Ovary (tissue), 9 donors: ENCODE data around the gene TRIO. TPM values are rescaled to one million over a fixed set of nuclear protein-coding genes. Genes with fewer than 3 reads are reported as not detected.
A peak's percentile ranks its signal among the peaks of the same experiment; 100 is the strongest.

Experiments used
- DNase-seq, 5 donors: peaks; one replicate each; pipeline ENCODE4 v3.0.0-alpha.2; 2019 to 2020
- H3K27ac ChIP-seq, 2 donors: fragments of 200-600 bp; one replicate each; pipeline versions ENCODE4 v1.5.1 to v1.8.0; 2019 to 2022
- H3K27me3 ChIP-seq: fragments of 200-600 bp; one replicate; pipeline ENCODE4 v1.8.0; 2022
- H3K36me3 ChIP-seq: fragments of 200-600 bp; sonication (generic); one replicate; pipeline ENCODE4 v1.5.1; 2019
- H3K4me1 ChIP-seq: one replicate; pipeline ENCODE4 v1.8.1; 2013; ENCODE audit warnings: mild to moderate bottlenecking, moderate library complexity; ENCODE audit not compliant: insufficient read depth
- H3K4me3 ChIP-seq: fragments of 200-600 bp; sonication (generic); one replicate; pipeline ENCODE4 v1.5.1; 2017
- H3K9me3 ChIP-seq, 2 donors: fragments of 200-600 bp in 1 of 2; sonication (generic) in 1 of 2; one replicate each; pipeline versions ENCODE4 v1.5.1 to v1.8.1; 2013 to 2019; ENCODE audit warnings: mild to moderate bottlenecking in 1 of 2, moderate library complexity in 1 of 2
- EP300 ChIP-seq: sonication (generic); formaldehyde crosslinking; IDR thresholded peaks from one replicate; pipeline ENCODE4 v1.6.1; 2017; ENCODE audit warnings: antibody characterized with exemption
- POLR2A ChIP-seq: fragments of 450-650 bp; IDR thresholded peaks from one replicate; pipeline ENCODE4 v1.6.1; 2017; ENCODE audit warnings: antibody characterized with exemption, mild to moderate bottlenecking, moderate library complexity
- WGBS, 3 donors: extraction: QIAGEN DNeasy Blood & Tissue Kit in 1 of 3; methylation state at CpG; one replicate each; pipeline versions ENCODE4 v1.1.5 to v1.1.7; 2013 to 2017; 5-methylcytosine and 5-hydroxymethylcytosine counted together
- intact Hi-C, 4 donors: fragments of 100-400 bp; cut with DNase I; formaldehyde crosslinking; loops; one replicate each; pipeline versions ENCODE4 v1.11.0 to v1.15.1; 2022 to 2023
- polyA plus RNA-seq, 2 donors: library from polyadenylated mRNA; stranded (reverse); fragments of 200-250 nt in 1 of 2; fragments of 350-450 nt in 1 of 2; fragmentation: Illumina TruSeq in 1 of 2; extraction: RNeasy Lipid Tissue Mini Kit (QIAGEN cat#74804) in 1 of 2; gene quantifications; one replicate each; pipeline ENCODE4 v1.2.3, GENCODE V29; 2013 to 2014
- total RNA-seq, 7 donors: library from RNA; depleted of rRNA in 2 of 7; stranded (reverse); fragments of >200 nt in 2 of 7; fragmentation: NEBNext Ultra II Directional in 3 of 7; extraction: Animal tissue kit (Norgen Biotek cat#: 25700) in 3 of 7; gene quantifications; one replicate each; pipeline versions ENCODE4 v1.1.0 to v1.2.4, GENCODE V29; 2016 to 2023
- TF ChIP-seq, protein P1 (sequence below), 3 donors: fragments of 450-650 bp in 2 of 3; fragments of 200-600 bp in 1 of 3; IDR thresholded peaks; one replicate each; pipeline versions ENCODE4 v1.5.1 to v1.8.0; 2016 to 2022; ENCODE audit warnings: antibody characterized with exemption in 3 of 3, mild to moderate bottlenecking in 1 of 3
- donor health status: DM: no; HTN: no; CAD: no; lungs with moderate emphysema.
- donor health status: DM: no; HTN: no; CAD: no.
- donor health status: Bipolar disorder and iron deficiency.
- donor health status: DM: yes; HTN: yes; CAD: no.
- donor health status: DM: no; HTN: no; CAD: no.
- donor health status: DM: yes; HTN: yes; CAD: no.

The TRIO gene
- total and polyA plus RNA-seq, 9 donors = 58.4 to 268 (median 125) TPM

DNA sequence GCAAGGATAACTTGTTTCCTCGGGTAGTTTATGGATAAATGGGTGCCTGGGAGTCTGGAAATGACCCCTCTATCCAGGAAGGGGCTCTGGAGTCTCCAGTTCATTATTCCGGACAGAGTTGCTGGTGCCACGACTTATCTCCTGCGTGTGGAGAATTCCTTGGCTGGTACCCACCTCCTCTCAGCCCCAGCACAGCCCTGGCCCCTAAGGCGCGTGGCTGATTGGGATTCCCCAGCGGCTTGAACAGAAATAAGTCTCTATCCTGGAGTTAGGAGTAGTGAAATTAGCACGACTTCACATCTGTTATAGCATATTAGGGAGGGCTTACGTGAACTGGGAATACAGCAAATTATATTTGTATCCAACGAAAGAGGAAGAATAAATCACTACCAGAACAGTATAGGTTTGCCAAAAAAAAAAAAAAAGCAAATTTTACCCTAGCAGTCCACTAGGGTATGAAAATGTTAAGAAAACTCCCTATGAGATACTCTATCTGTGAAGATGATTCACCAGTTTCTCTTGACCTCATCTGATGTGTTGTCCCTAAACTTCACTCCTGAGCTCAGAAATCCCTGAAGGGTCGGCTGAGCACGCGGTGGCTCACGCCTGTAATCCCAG, 265.9 kb downstream of the TRIO start:
- Histone ChIP-seq H3K27me3 (no peaks in the 10 kb centered on the region), H3K4me3 (no peak overlapping the region), H3K27ac (peak overlapping the region; percentile 24 to 76), H3K36me3 (no peaks in the 10 kb centered on the region), H3K9me3 (no peaks in the 10 kb centered on the region), H3K4me1 (peaks cover 19% of the 10 kb centered on the region)
- TF ChIP-seq, protein P1, sequence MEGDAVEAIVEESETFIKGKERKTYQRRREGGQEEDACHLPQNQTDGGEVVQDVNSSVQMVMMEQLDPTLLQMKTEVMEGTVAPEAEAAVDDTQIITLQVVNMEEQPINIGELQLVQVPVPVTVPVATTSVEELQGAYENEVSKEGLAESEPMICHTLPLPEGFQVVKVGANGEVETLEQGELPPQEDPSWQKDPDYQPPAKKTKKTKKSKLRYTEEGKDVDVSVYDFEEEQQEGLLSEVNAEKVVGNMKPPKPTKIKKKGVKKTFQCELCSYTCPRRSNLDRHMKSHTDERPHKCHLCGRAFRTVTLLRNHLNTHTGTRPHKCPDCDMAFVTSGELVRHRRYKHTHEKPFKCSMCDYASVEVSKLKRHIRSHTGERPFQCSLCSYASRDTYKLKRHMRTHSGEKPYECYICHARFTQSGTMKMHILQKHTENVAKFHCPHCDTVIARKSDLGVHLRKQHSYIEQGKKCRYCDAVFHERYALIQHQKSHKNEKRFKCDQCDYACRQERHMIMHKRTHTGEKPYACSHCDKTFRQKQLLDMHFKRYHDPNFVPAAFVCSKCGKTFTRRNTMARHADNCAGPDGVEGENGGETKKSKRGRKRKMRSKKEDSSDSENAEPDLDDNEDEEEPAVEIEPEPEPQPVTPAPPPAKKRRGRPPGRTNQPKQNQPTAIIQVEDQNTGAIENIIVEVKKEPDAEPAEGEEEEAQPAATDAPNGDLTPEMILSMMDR (IDR thresholded peaks at IDR 0.05) = no peak
- no peak for TF ChIP-seq EP300
- intact Hi-C loops = loop anchor here in 2 of 4 donors (5.0 to 10.0 kb wide), 2 partner anchors 43 to 46 kb away; no protein-coding TSS in a partner anchor
- 68 to 72% (median 69%) methylated on average over 14 of the region's 14 CpGs for WGBS, 3 donors
- DNase-seq = peak in 1 of 5 donors; percentile 21

DNA sequence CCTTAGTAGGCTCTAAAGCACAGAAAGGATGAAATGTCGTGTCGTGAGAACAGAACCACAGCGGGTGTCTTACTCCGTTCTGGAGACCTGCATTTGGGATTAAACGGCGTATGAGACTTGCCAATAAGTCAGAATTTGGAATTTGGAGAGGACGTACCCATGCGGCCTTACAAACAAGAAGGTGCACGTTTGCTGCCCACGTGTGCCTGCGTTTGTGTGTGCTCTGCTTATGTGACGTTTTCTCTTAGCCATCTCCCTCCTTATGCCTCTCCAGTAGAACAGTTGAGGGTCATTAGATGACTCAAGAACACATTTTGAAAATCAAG, 266.9 kb downstream of the TRIO start:
- intact Hi-C loops = no loop called here
- TF ChIP-seq, protein P1 (IDR thresholded peaks at IDR 0.05) = no peak
- DNase-seq = peak in 3 of 5 donors; percentile 38 to 45 (median 44)
- no peaks in the 10 kb centered on the region for H3K36me3 ChIP-seq
- peaks cover 19% of the 10 kb centered on the region for H3K4me1 ChIP-seq
- peak overlapping the region; percentile 24 to 76 for H3K27ac ChIP-seq
- no peaks in the 10 kb centered on the region for H3K9me3 ChIP-seq
- H3K27me3 ChIP-seq = no peaks in the 10 kb centered on the region
- 48 to 58% (median 50%) methylated on average over 12 of the region's 12 CpGs for WGBS, 3 donors
- no peak overlapping the region for H3K4me3 ChIP-seq

DNA sequence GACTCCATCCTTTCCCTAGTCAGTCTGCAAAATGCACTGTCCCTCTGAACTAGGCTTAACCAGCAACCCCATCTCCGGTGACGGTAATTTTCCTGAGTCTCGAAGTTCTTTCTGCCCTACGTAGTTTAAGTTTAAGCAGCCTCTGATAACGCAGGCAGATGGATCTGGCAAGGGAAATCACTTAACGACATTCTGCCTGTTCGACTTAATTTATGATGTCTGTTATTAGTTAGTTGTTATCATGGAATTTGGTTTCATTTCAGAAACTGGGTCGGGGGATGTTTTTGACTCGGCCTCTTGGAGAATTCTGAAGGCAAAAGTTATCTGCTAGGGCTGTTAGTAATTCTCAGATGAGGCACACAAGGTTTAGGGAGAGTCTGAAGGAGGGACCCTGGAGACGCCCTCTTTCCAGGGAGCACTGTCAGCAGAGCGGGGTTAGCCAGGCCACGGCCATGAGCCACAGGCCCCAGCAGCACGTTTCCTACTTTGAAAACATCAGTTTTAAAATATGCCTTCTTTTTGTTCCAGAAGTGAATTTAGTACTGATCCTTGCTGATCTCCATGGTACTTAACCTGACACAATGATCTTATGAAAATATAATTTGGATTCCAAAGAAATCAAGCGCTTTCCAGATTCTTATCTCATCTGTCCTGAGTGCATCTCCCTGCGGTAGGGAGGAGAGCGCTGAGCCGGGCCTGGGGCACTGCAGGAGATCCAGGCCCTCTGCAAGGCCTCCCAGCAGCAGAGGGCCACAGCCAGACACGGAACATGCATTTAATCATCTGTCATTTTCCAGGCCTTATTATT, 267.5 kb downstream of the TRIO start:
- H3K4me3 ChIP-seq = no peak overlapping the region
- H3K27ac ChIP-seq = peak overlapping the region; percentile 33 to 76
- peak; percentile 60 to 74 (median 61) for DNase-seq
- TF ChIP-seq EP300 = no peak
- TF ChIP-seq, protein P1 (IDR thresholded peaks at IDR 0.05) = no peak
- TF ChIP-seq POLR2A = no peak
- peaks cover 19% of the 10 kb centered on the region for H3K4me1 ChIP-seq
- H3K27me3 ChIP-seq = no peaks in the 10 kb centered on the region
- WGBS, 3 donors = 11 to 18% (median 15%) methylated on average over 18 of the region's 18 CpGs
- no peaks in the 10 kb centered on the region for H3K36me3 ChIP-seq
- H3K9me3 ChIP-seq = no peaks in the 10 kb centered on the region
- intact Hi-C loops = no loop called here

DNA sequence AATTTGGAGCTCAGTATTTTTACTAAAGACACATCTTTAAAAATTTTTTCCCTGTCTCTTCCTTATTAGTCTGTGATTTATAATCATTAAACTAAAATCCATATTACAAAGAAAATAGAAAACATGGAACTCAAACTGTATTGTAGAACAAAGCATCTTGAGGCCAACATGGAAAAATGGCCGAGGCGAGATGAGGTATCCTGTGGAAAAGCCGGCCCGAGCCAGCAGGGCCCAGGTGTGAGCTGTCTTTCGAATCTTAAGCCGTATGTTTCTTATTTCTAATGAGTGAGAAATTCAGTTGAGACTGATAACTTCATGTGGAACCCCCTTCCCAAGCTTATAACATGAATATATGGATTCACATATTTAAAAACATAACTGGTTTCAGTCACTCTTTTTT, 268.1 kb downstream of the TRIO start:
- no peak overlapping the region for H3K4me3 ChIP-seq
- intact Hi-C loops = no loop called here
- peak in 1 of 5 donors; percentile 15 for DNase-seq
- H3K27me3 ChIP-seq = no peaks in the 10 kb centered on the region
- H3K36me3 ChIP-seq = no peaks in the 10 kb centered on the region
- H3K9me3 ChIP-seq = no peaks in the 10 kb centered on the region
- peaks cover 20% of the 10 kb centered on the region for H3K4me1 ChIP-seq
- peak overlapping the region in 1 of 2 donors; percentile 76 for H3K27ac ChIP-seq
- TF ChIP-seq, protein P1 (IDR thresholded peaks at IDR 0.05) = no peak
- TF ChIP-seq EP300 (no peak), POLR2A (no peak)
- 63 to 79% (median 73%) methylated on average over 6 of the region's 6 CpGs for WGBS, 3 donors
